K562 (cell line): Measurements from ENCODE around the gene OCEL1. TPM values are rescaled to one million over a fixed set of nuclear protein-coding genes. Genes with fewer than 3 reads are reported as not detected.

Source experiments
- ARID1B ChIP-seq: fragments of 450-650 bp; IDR thresholded peaks from 2 replicates; pipeline ENCODE4 v1.6.1; 2016; ENCODE audit warnings: antibody characterized with exemption, mild to moderate bottlenecking, inconsistent platforms
- BRD4 ChIP-seq: fragments of 200-600 bp; sonication (generic); IDR thresholded peaks from 2 replicates; pipeline ENCODE4 v1.6.1; 2017; ENCODE audit warnings: inconsistent platforms
- HDAC2 ChIP-seq: fragments of 450-650 bp; IDR thresholded peaks from 2 replicates; pipeline ENCODE4 v1.6.1; 2016; ENCODE audit warnings: mild to moderate bottlenecking
- HNRNPH1 ChIP-seq: fragments of 200-400 bp; formaldehyde crosslinking; optimal IDR thresholded peaks from 2 replicates; pipeline ENCODE3; 2017; ENCODE audit warnings: low read depth, mild to moderate bottlenecking, low read length, moderate library complexity
- L3MBTL2 ChIP-seq: fragments of 450-650 bp; IDR thresholded peaks from 2 replicates; pipeline ENCODE4 v1.6.1; 2016; ENCODE audit warnings: mild to moderate bottlenecking, moderate library complexity
- MECOM ChIP-seq: fragments of 250-450 bp; sonication (Bioruptor Pico); IDR thresholded peaks from 2 replicates; pipeline ENCODE4 v1.8.0; 2022; ENCODE audit warnings: inconsistent platforms
- MTF1 ChIP-seq: fragments of 250-450 bp; sonication (Bioruptor Pico); IDR thresholded peaks from 2 replicates; pipeline ENCODE4 v1.9.0; 2021; ENCODE audit warnings: moderate library complexity, mild to moderate bottlenecking, inconsistent platforms, borderline replicate concordance
- NFYB ChIP-seq: IDR thresholded peaks from 2 replicates; pipeline ENCODE4 v1.6.1; 2011; ENCODE audit warnings: mild to moderate bottlenecking, moderate library complexity; ENCODE audit not compliant: insufficient read length; ENCODE audit errors: extremely low read depth
- NKRF ChIP-seq: fragments of 450-650 bp; IDR thresholded peaks from 2 replicates; pipeline ENCODE4 v1.6.1; 2016; ENCODE audit warnings: borderline replicate concordance
- NR2C1 ChIP-seq, 2 experiments: fragments of 450-650 bp; IDR thresholded peaks; 2 replicates each; pipeline ENCODE4 v1.6.1; 2017; ENCODE audit warnings: mild to moderate bottlenecking in 2 of 2, antibody characterized with exemption in 1 of 2, inconsistent platforms in 1 of 2, missing compliant biosample characterization in 1 of 2, missing genetic modification characterization in 1 of 2
- RBM15 ChIP-seq: fragments of 200-400 bp; formaldehyde crosslinking; IDR thresholded peaks from 2 replicates; pipeline ENCODE4 v1.6.1; 2018; ENCODE audit warnings: mild to moderate bottlenecking, low read length, moderate library complexity; ENCODE audit not compliant: insufficient read depth
- SP2 ChIP-seq: IDR thresholded peaks from 2 replicates; pipeline ENCODE4 v1.6.1; 2011; ENCODE audit warnings: mild to moderate bottlenecking, low read depth, low read length, moderate library complexity; ENCODE audit not compliant: poor library complexity, severe bottlenecking; ENCODE audit errors: extremely low read depth
- TEAD4 ChIP-seq, 2 experiments: sonication (generic) in 1 of 2; formaldehyde crosslinking in 1 of 2; IDR thresholded peaks; 2 replicates each; pipeline versions ENCODE4 v1.6.1 to v1.8.0; 2012 to 2022; ENCODE audit warnings: borderline replicate concordance in 1 of 2, inconsistent platforms in 1 of 2, low read length in 1 of 2, mild to moderate bottlenecking in 1 of 2, missing genetic modification reagents in 1 of 2
- TRIM28 ChIP-seq: fragments of 450-650 bp; IDR thresholded peaks from 2 replicates; pipeline ENCODE4 v1.6.1; 2017
- WHSC1 ChIP-seq: IDR thresholded peaks from one replicate; pipeline ENCODE4 v1.6.1; 2012; ENCODE audit warnings: low read length, control low read depth, inconsistent platforms
- ZNF212 ChIP-seq: fragments of 450-650 bp; formaldehyde crosslinking; IDR thresholded peaks from 2 replicates; pipeline ENCODE4 v1.4.0; 2020; ENCODE audit warnings: mild to moderate bottlenecking
- ZNF398 ChIP-seq: fragments of 250-450 bp; sonication (Bioruptor Pico); IDR thresholded peaks from 2 replicates; pipeline ENCODE4 v1.8.0; 2021; ENCODE audit warnings: moderate library complexity, mild to moderate bottlenecking, inconsistent platforms
- ZNF592 ChIP-seq: fragments of 450-650 bp; IDR thresholded peaks from 2 replicates; pipeline ENCODE4 v1.6.1; 2017; ENCODE audit warnings: antibody characterized with exemption, mild to moderate bottlenecking
- ZZZ3 ChIP-seq: fragments of 450-650 bp; IDR thresholded peaks from 2 replicates; pipeline ENCODE4 v1.6.1; 2016; ENCODE audit warnings: antibody characterized with exemption, mild to moderate bottlenecking, moderate library complexity
- polyA plus RNA-seq, 8 experiments: library from polyadenylated mRNA; depleted of rRNA in 4 of 8; stranded (reverse) in 5 of 8; unstranded in 3 of 8; fragments of >200 nt; fragmentation: Nextera tagmentation in 2 of 8; fragmentation: Illumina TruSeq in 1 of 8; extraction: Ambion mirVana in 2 of 8; extraction: Trizol in 1 of 8; gene quantifications; 2 replicates each; pipeline versions ENCODE4 v1.2.1 to v1.2.3, GENCODE V29; 2011 to 2014; ENCODE audit warnings: inconsistent platforms in 1 of 8, missing spikeins in 1 of 8
- total RNA-seq, 7 experiments: library from RNA; depleted of rRNA in 6 of 7; stranded (reverse); fragments of >200 nt in 6 of 7; fragmentation: Illumina TruSeq in 2 of 7; extraction: Trizol in 2 of 7; gene quantifications; 2 replicates each; pipeline versions ENCODE4 v1.2.1 to v1.2.3, GENCODE V29; 2011 to 2021; ENCODE audit warnings: low replicate concordance in 1 of 7

Gene OCEL1
- total and polyA plus RNA-seq, 9 of the 15 experiments (the other 6 are each of a cell fraction or from before 2014, with no cell fraction given), result 8.0 to 38.0 (median 12.4) TPM

- TF ChIP-seq NFYB (no peak), MTF1 (CRISPR knock-in tag) (no peak), HNRNPH1 (no peak), TRIM28 (no peak), ZZZ3 (no peak), RBM15 (no peak), SP2 (no peak), L3MBTL2 (peak; percentile 26; the same call in 1 of the 2 replicates), TEAD4 (IDR thresholded peaks at IDR 0.05; ENCODE audit: low read length) (no peak), TEAD4 (CRISPR knock-in tag; IDR thresholded peaks at IDR 0.05; ENCODE audit: borderline replicate concordance) (no peak), ZNF212 (CRISPR knock-in tag) (no peak), ARID1B (no peak), NKRF (no peak), ZNF592 (0 out of 2 replicates have a peak, but pooled peaks have one; percentile 28), NR2C1 (IDR thresholded peaks at IDR 0.05) (no peak), NR2C1 (tag; IDR thresholded peaks at IDR 0.05) (no peak), BRD4 (no peak), WHSC1 (no peak), HDAC2 (no peak), ZNF398 (CRISPR knock-in tag) (no peak), MECOM (CRISPR knock-in tag) (no peak)
These were observed 1.9 kb downstream of the OCEL1 start (continued) for GRCh38 chr19:17227798-17228367.
